CD14-positive monocyte (primary cell): Measurements from ENCODE around the gene KIF26B. TPM values are rescaled to one million over a fixed set of nuclear protein-coding genes. Genes with fewer than 3 reads are reported as not detected.

Experiments
- DNase-seq, 3 donors: peaks; one replicate each; pipeline ENCODE4 v3.0.0-alpha.2; 2011 to 2022
- H2AFZ ChIP-seq: 2 replicates; pipeline ENCODE4 v1.6.0; 2012; ENCODE audit warnings: mild to moderate bottlenecking, low read depth, low read length, inconsistent platforms; ENCODE audit not compliant: insufficient read depth, poor library complexity, severe bottlenecking
- H3K27ac ChIP-seq, 2 donors: 1 replicate in 1 of 2; 2 replicates in 1 of 2; pipeline ENCODE4 v1.5.1; 2012 to 2013; ENCODE audit warnings: low read length in 2 of 2, control low read depth in 1 of 2, inconsistent platforms in 1 of 2, low read depth in 1 of 2, mild to moderate bottlenecking in 1 of 2
- H3K27me3 ChIP-seq, 2 donors: one replicate each; pipeline versions ENCODE4 v1.6.0 to v1.6.1; 2011 to 2013; ENCODE audit warnings: low read length in 2 of 2; ENCODE audit not compliant: control insufficient read depth in 2 of 2, insufficient read depth in 2 of 2
- H3K36me3 ChIP-seq, 2 donors: replicated peaks in 1 of 2; 1 replicate in 1 of 2; 2 replicates in 1 of 2; pipeline versions ENCODE4 v1.5.1 to v1.6.1; 2012 to 2013; ENCODE audit warnings: low read length in 2 of 2, control low read depth in 1 of 2, inconsistent platforms in 1 of 2, mild to moderate bottlenecking in 1 of 2; ENCODE audit not compliant: insufficient read depth in 2 of 2, control insufficient read depth in 1 of 2
- H3K4me1 ChIP-seq, 2 donors: 1 replicate in 1 of 2; 2 replicates in 1 of 2; pipeline versions ENCODE4 v1.5.1 to v1.6.1; 2012 to 2013; ENCODE audit warnings: low read length in 2 of 2, control low read depth in 1 of 2, inconsistent platforms in 1 of 2, mild to moderate bottlenecking in 1 of 2, moderate library complexity in 1 of 2; ENCODE audit not compliant: insufficient read depth in 2 of 2, control insufficient read depth in 1 of 2
- H3K4me2 ChIP-seq: replicated peaks from 2 replicates; pipeline ENCODE3; 2012; ENCODE audit warnings: low read length, moderate library complexity, mild to moderate bottlenecking; ENCODE audit not compliant: poor library complexity, severe bottlenecking; ENCODE audit errors: extremely low read depth
- H3K4me3 ChIP-seq, 3 experiments: fragments of 200-600 bp in 1 of 3; sonication (generic) in 1 of 3; replicated peaks in 1 of 3; 1 replicate in 2 of 3; 2 replicates in 1 of 3; pipeline ENCODE4 v1.5.1; 2011 to 2013; ENCODE audit warnings: low read length in 3 of 3, mild to moderate bottlenecking in 3 of 3, control low read depth in 2 of 3, low read depth in 2 of 3, inconsistent platforms in 1 of 3, moderate library complexity in 1 of 3
- H3K79me2 ChIP-seq: 2 replicates; pipeline ENCODE4 v1.6.0; 2012; ENCODE audit warnings: mild to moderate bottlenecking, control low read depth, inconsistent platforms, low read length, moderate library complexity; ENCODE audit not compliant: insufficient read depth
- H3K9ac ChIP-seq: 2 replicates; pipeline ENCODE4 v1.6.0; 2017; ENCODE audit warnings: low read length, mild to moderate bottlenecking; ENCODE audit not compliant: insufficient read depth, poor library complexity, severe bottlenecking
- H3K9me3 ChIP-seq, 2 donors: replicated peaks in 1 of 2; 1 replicate in 1 of 2; 2 replicates in 1 of 2; pipeline versions ENCODE4 v1.5.1 to v1.6.1; 2012 to 2013; ENCODE audit warnings: low read length in 2 of 2, control low read depth in 1 of 2; ENCODE audit not compliant: control insufficient read depth in 1 of 2, insufficient read depth in 1 of 2
- H4K20me1 ChIP-seq: 2 replicates; pipeline ENCODE4 v1.6.0; 2012; ENCODE audit warnings: mild to moderate bottlenecking, low read length, control low read depth, moderate library complexity; ENCODE audit not compliant: insufficient read depth
- H3K27ac Mint-ChIP-seq, 7 donors: one replicate each; pipeline ENCODE4 v1.8.0; 2020; ENCODE audit warnings: mild to moderate bottlenecking in 7 of 7, mixed read lengths in 7 of 7, moderate library complexity in 6 of 7, inconsistent platforms in 2 of 7
- H3K27me3 Mint-ChIP-seq, 3 donors: one replicate each; pipeline ENCODE4 v1.8.0; 2021 to 2022; ENCODE audit warnings: low read depth in 3 of 3, mild to moderate bottlenecking in 3 of 3, mixed read lengths in 3 of 3, moderate library complexity in 3 of 3, inconsistent platforms in 1 of 3
- H3K36me3 Mint-ChIP-seq, 2 donors: one replicate each; pipeline ENCODE4 v1.8.0; 2020; ENCODE audit warnings: mixed read lengths in 2 of 2, inconsistent platforms in 1 of 2, mild to moderate bottlenecking in 1 of 2
- H3K4me1 Mint-ChIP-seq: one replicate; pipeline ENCODE4 v1.8.0; 2020; ENCODE audit warnings: mild to moderate bottlenecking, mixed read lengths
- H3K4me3 Mint-ChIP-seq, 2 donors: one replicate each; pipeline ENCODE4 v1.8.0; 2020; ENCODE audit warnings: mild to moderate bottlenecking in 2 of 2, mixed read lengths in 2 of 2, moderate library complexity in 1 of 2
- H3K9me3 Mint-ChIP-seq, 7 donors: one replicate each; pipeline ENCODE4 v1.8.0; 2020 to 2022; ENCODE audit warnings: mixed read lengths in 7 of 7, mild to moderate bottlenecking in 6 of 7, moderate library complexity in 6 of 7, inconsistent platforms in 2 of 7
- WGBS: methylation state at CpG from one replicate; pipeline ENCODE4 v1.1.5; 2013; ENCODE audit warnings: missing lambda C conversion rate; ENCODE audit not compliant: insufficient coverage; 5-methylcytosine and 5-hydroxymethylcytosine counted together
- intact Hi-C, 2 donors: fragments of 100-400 bp; cut with micrococcal nuclease; formaldehyde crosslinking; loops; one replicate each; pipeline versions ENCODE4 v1.15.0 to v1.15.1; 2023
- polyA plus RNA-seq, 3 donors: library from polyadenylated mRNA; depleted of rRNA in 1 of 3; unstranded in 2 of 3; stranded (reverse) in 1 of 3; fragments of 300-500 nt in 2 of 3; fragments of >200 nt in 1 of 3; fragmentation: Illumina TruSeq in 2 of 3; gene quantifications; 1 replicate in 2 of 3; 2 replicates in 1 of 3; pipeline ENCODE4 v1.2.3, GENCODE V29; 2012 to 2021
- TF ChIP-seq, protein P1 (sequence below): fragments of 200-600 bp; IDR thresholded peaks from one replicate; pipeline ENCODE4 v1.8.0; 2022; ENCODE audit warnings: antibody characterized with exemption, mild to moderate bottlenecking

Gene KIF26B
- polyA plus RNA-seq, 3 donors: 0.01 to 0.05 TPM; not detected in 1

DNA sequence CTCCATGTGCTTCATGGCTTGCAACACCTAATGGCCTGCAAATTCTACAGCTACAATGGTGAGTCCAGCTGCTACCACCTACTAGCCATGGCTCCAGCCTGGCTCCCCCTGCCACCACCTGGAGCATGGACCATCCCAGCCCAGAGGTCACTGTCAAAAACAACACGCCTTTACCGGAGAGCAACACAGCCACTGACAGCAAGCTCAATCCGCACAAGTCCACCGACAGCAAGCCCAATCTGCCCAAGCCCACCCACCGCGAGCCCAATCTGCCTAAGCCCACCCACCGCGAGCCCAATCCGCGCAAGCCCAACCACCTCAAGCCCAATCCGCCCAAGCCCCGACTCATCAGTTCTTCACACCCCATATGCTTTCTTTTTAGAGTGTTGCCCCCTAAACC, 128.2 kb downstream of the KIF26B start:
- no peaks in the 10 kb centered on the region for H3K36me3 Mint-ChIP-seq
- Histone ChIP-seq H3K4me1 (no peaks in the 10 kb centered on the region), H3K27me3 (peaks cover 16 to 47% of the 10 kb centered on the region in 2 donors), H2AFZ (no peak overlapping the region), H3K9ac (no peak overlapping the region), H3K4me2 (no peak overlapping the region), H3K4me3 (no peak overlapping the region), H4K20me1 (no peaks in the 10 kb centered on the region), H3K27ac (no peak overlapping the region), H3K36me3 (no peaks in the 10 kb centered on the region), H3K79me2 (no peaks in the 10 kb centered on the region), H3K9me3 (peaks cover 0 to 4% of the 10 kb centered on the region in 2 donors)
- H3K27me3 Mint-ChIP-seq: peaks cover 30 to 76% (median 38%) of the 10 kb centered on the region in 3 donors
- intact Hi-C loops: no loop called here
- TF ChIP-seq, protein P1, sequence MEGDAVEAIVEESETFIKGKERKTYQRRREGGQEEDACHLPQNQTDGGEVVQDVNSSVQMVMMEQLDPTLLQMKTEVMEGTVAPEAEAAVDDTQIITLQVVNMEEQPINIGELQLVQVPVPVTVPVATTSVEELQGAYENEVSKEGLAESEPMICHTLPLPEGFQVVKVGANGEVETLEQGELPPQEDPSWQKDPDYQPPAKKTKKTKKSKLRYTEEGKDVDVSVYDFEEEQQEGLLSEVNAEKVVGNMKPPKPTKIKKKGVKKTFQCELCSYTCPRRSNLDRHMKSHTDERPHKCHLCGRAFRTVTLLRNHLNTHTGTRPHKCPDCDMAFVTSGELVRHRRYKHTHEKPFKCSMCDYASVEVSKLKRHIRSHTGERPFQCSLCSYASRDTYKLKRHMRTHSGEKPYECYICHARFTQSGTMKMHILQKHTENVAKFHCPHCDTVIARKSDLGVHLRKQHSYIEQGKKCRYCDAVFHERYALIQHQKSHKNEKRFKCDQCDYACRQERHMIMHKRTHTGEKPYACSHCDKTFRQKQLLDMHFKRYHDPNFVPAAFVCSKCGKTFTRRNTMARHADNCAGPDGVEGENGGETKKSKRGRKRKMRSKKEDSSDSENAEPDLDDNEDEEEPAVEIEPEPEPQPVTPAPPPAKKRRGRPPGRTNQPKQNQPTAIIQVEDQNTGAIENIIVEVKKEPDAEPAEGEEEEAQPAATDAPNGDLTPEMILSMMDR: no peak
- no peak overlapping the region for H3K27ac Mint-ChIP-seq
- H3K9me3 Mint-ChIP-seq: peaks cover 3 to 12% (median 7%) of the 10 kb centered on the region in 7 donors
- H3K4me3 Mint-ChIP-seq: peak overlapping the region in 1 of 2 donors; percentile 32
- H3K4me1 Mint-ChIP-seq: no peaks in the 10 kb centered on the region
- 96% methylated on average over 11 of the region's 12 CpGs for WGBS
- no peak for DNase-seq

DNA sequence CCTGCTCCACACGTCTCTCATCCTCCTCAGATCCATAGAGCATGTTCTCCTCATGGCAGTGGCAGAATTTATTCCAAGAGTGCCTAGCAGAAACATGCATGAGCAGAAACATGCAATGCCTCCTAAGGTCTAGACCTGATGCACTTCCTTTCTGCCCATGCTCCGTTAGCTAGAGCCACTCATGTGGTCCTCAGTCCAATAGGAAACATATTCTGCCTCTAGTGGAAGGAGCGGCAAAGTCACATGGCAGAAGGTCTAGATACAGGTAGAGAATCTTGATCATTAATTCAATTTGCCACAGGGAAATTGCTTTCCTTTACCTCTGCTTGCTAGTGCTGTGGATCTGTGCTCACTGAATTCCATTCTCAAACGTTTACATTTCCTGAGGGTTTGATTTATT, 130.4 kb downstream of the KIF26B start:
- Mint-ChIP-seq H3K4me3 (peak overlapping the region in 1 of 2 donors; percentile 15), H3K36me3 (no peaks in the 10 kb centered on the region)
- intact Hi-C loops: no loop called here

More for the DNA sequence above, 130.4 kb downstream of the KIF26B start:
- H3K4me3 ChIP-seq: no peak overlapping the region
- no peak overlapping the region for H3K4me2 ChIP-seq
- H2AFZ ChIP-seq: no peak overlapping the region
- peaks cover 19 to 44% of the 10 kb centered on the region in 2 donors for H3K27me3 ChIP-seq
- no peaks in the 10 kb centered on the region for H3K4me1 Mint-ChIP-seq
- peaks cover 29 to 72% (median 39%) of the 10 kb centered on the region in 3 donors for H3K27me3 Mint-ChIP-seq
- WGBS: 100% methylated on average over 3 of the region's 4 CpGs
- no peaks in the 10 kb centered on the region for H3K36me3 ChIP-seq
- H3K79me2 ChIP-seq: no peaks in the 10 kb centered on the region
- DNase-seq: no peak
- H3K9me3 ChIP-seq: peaks cover 0 to 4% of the 10 kb centered on the region in 2 donors
- no peaks in the 10 kb centered on the region for H4K20me1 ChIP-seq
- peaks cover 3 to 12% (median 7%) of the 10 kb centered on the region in 7 donors for H3K9me3 Mint-ChIP-seq
- TF ChIP-seq, protein P1: no peak
- H3K4me1 ChIP-seq: no peaks in the 10 kb centered on the region
- peak overlapping the region in 1 of 7 donors; percentile 66 for H3K27ac Mint-ChIP-seq
- no peak overlapping the region for H3K9ac ChIP-seq
- H3K27ac ChIP-seq: no peak overlapping the region
